ENCODE measurements around the gene PPCDC.

The PPCDC gene

GRCh38 chr15:75007216-75007615 is 16.2 kb upstream of the PPCDC start:
- DNase-seq (ENCODE audit: low read depth), result no peak
- no peak overlapping the region for H3K4me3 ChIP-seq (ENCODE audit: low read depth, low read length)
- TF ChIP-seq, protein P1, sequence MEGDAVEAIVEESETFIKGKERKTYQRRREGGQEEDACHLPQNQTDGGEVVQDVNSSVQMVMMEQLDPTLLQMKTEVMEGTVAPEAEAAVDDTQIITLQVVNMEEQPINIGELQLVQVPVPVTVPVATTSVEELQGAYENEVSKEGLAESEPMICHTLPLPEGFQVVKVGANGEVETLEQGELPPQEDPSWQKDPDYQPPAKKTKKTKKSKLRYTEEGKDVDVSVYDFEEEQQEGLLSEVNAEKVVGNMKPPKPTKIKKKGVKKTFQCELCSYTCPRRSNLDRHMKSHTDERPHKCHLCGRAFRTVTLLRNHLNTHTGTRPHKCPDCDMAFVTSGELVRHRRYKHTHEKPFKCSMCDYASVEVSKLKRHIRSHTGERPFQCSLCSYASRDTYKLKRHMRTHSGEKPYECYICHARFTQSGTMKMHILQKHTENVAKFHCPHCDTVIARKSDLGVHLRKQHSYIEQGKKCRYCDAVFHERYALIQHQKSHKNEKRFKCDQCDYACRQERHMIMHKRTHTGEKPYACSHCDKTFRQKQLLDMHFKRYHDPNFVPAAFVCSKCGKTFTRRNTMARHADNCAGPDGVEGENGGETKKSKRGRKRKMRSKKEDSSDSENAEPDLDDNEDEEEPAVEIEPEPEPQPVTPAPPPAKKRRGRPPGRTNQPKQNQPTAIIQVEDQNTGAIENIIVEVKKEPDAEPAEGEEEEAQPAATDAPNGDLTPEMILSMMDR (conservative IDR thresholded peaks at IDR 0.05; ENCODE audit: low read depth, low read length), result no peak

DNA sequence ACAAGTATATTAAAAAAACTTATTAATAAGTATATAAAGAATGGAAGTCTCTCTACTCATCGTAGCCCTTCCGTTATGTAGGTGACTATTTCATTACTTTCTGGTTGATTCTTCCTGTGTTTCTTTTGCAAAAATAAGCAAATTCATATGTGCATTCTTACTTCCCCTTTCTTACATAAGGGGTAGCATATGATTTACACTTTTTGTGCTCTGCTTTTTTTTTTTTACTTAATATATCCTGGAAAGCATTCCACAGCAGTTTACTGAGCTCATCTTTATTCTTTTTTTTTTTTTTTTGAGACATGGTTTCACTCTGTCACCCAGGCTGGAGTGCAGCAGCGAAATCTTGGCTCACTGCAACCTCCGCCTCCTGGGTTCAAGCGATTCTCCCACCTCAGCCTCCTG is 15.2 kb upstream of the PPCDC start:
- TF ChIP-seq, protein P1 (conservative IDR thresholded peaks at IDR 0.05; ENCODE audit: low read depth, low read length), result no peak
- H3K4me3 ChIP-seq (ENCODE audit: low read depth, low read length), result no peak overlapping the region
- DNase-seq (ENCODE audit: low read depth), result no peak

DNA sequence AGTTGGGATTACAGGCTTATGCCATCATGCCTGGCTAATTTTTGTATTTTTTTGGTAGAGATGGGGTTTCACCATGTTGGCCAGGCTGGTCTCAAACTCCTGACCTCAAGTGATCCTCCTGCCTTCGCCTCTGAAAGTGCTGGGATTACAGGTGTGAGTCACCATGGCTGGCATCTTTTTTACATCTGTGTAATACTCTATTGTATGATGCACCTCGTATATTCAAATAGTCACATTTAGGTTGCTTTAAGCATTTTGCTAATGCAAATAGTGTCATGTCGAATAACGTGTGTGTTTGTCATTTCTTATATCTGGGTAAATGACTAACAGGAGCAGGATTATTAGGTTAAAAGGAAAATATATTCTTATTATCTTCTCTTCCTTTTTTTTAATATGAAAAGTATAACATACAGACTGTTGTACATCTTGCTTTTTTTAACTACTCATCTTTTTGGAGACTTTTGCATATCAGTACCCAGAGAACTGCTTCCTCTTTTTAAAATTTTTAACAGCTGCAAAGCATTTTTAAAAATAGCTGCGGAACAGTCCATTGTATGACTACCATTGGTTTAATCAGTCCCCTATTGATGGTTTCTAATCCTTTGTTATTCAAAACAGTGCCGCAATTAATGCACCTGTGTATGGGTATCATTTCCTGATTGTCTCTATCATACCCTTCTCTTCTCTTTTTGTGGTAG is 14.6 kb upstream of the PPCDC start:
- no peak for DNase-seq (ENCODE audit: low read depth)
- TF ChIP-seq, protein P1 (conservative IDR thresholded peaks at IDR 0.05; ENCODE audit: low read depth, low read length), result no peak
- H3K4me3 ChIP-seq (ENCODE audit: low read depth, low read length), result no peak overlapping the region

DNA sequence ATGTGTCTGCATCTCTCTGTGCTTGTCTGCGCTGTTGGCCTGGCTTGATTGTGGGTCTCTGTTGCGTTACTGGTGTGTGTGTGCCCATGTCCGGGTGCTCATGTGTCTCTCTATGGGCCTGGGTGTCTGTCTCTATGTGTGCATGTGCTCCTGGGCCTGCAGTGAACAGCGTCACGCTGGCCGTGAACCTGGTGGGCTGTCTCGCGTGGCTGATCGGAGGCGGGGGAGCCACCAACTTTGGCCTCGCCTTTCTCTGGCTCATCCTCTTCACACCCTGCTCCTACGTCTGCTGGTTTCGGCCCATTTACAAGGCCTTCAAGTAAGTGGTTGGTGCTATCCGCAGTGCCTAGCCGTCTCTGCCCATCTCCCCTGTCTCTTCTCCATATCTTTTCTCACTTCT is 7.0 kb upstream of the PPCDC start:
- no peak overlapping the region for H3K4me3 ChIP-seq (ENCODE audit: low read depth, low read length)
- TF ChIP-seq, protein P1 (conservative IDR thresholded peaks at IDR 0.05; ENCODE audit: low read depth, low read length), result no peak
- DNase-seq (ENCODE audit: low read depth), result no peak

- TF ChIP-seq, protein P1 (conservative IDR thresholded peaks at IDR 0.05; ENCODE audit: low read depth, low read length), result no peak
- H3K4me3 ChIP-seq (ENCODE audit: low read depth, low read length), result no peak overlapping the region
- no peak for DNase-seq (ENCODE audit: low read depth)
Observed at GRCh38 chr15:75019916-75020315, 3.5 kb upstream of the PPCDC start.

DNA sequence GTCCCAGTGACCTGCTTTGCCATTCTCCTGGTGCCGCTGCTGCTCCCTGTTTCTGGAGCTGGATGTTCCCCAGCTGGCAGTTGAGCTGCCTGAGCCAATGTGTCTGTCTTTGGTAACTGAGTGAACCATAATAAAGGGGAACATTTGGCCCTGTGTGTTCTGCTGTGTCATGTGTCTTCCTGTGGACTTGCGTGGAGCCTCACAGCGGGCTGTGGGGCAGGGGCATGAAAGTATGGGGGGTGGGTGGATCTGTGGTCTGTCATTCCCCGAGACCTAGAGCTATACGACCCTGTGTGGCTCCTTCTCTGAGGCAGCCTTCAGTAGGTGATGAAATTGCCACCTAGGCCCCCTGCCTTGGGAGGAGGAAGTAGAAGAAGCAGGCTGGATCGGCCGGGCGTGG is 2.0 kb upstream of the PPCDC start:
- TF ChIP-seq, protein P1 (conservative IDR thresholded peaks at IDR 0.05; ENCODE audit: low read depth, low read length), result no peak
- DNase-seq (ENCODE audit: low read depth), result no peak

DNA sequence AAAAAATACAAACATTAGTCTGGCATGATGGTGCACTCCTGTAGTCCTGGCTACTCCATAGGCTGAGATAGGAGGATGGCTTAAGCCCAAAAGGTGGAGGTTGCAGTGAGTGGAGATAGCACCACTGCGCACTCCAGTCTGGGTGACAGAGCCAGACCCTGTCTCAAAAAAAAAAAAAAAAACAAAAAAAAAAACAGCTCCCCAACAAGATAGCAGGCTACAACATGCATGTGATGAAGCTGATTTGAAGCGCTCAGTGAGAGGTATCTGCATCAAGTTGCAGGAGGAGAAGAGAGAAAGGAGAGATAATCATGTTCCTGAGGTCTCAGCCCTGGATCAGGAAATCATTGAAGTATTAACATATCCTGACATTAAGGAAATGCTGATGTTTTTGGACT is 608 bp upstream of the PPCDC start:
- H3K4me3 ChIP-seq (ENCODE audit: low read depth, low read length), result no peak overlapping the region
- no peak for DNase-seq (ENCODE audit: low read depth)
- TF ChIP-seq, protein P1 (conservative IDR thresholded peaks at IDR 0.05; ENCODE audit: low read depth, low read length), result no peak

More for the DNA sequence above, 2.0 kb upstream of the PPCDC start:
- no peak overlapping the region for H3K4me3 ChIP-seq (ENCODE audit: low read depth, low read length)

Data from choroid plexus epithelial cell (primary cell).